DOHH2 (cell line): ENCODE results near the gene FAM241A.

Experiments
- CTCF ChIP-seq: fragments of 200-600 bp; sonication (generic); IDR thresholded peaks from one replicate; pipeline ENCODE4 v1.5.1; 2014; ENCODE audit warnings: antibody characterized with exemption, mild to moderate bottlenecking, low read depth, low read length; ENCODE audit not compliant: poor library complexity, severe bottlenecking
- EZH2phosphoT487 ChIP-seq: fragments of 200-600 bp; sonication (generic); IDR thresholded peaks from 2 replicates; pipeline ENCODE4 v1.6.1; 2017; ENCODE audit warnings: borderline replicate concordance, mild to moderate bottlenecking, antibody characterized with exemption, low read length, moderate library complexity, mixed read lengths

GRCh38 chr4:112128452-112128851, 16.8 kb upstream of the FAM241A start:
- TF ChIP-seq CTCF (no peak), EZH2phosphoT487 (no peak)
